ENCODE measurements around the gene CTBP2.

The CTBP2 gene

GRCh38 chr10:125022671-125023070, 137.7 kb downstream of the CTBP2 start:
- no peak overlapping the region for H3K4me3 ChIP-seq (ENCODE audit: low read depth, low read length)
- no peak for DNase-seq (ENCODE audit: low read depth, low spot score)
- TF ChIP-seq CTCF (IDR thresholded peaks at IDR 0.05; ENCODE audit: insufficient read depth, low read length, missing control alignments) = no peak
- ChIA-PET POLR2A (interaction anchor here (0.6 to 1.2 kb wide), 2 partner anchors 11 to 38 kb away, joined by 3 read pairs; no protein-coding TSS in a partner anchor), CTCF (interaction anchor here (2.0 kb wide), 1 partner anchor 30 kb away, joined by 6 read pairs; no protein-coding TSS in a partner anchor)

GRCh38 chr10:125021686-125022344, 138.5 kb downstream of the CTBP2 start:
- no peak for DNase-seq (ENCODE audit: low read depth, low spot score)
- POLR2A ChIA-PET = interaction anchor here (0.6 to 1.2 kb wide), 2 partner anchors 10 to 39 kb away, joined by 3 read pairs; no protein-coding TSS in a partner anchor
- CTCF ChIA-PET = interaction anchor here (1.2 to 2.0 kb wide), 3 partner anchors 13 to 29 kb away, joined by 3 to 6 read pairs (median 6); no protein-coding TSS in a partner anchor

GRCh38 chr10:125020871-125021270, 139.5 kb downstream of the CTBP2 start:
- DNase-seq (ENCODE audit: low read depth, low spot score) = no peak
- ChIA-PET CTCF (interaction anchor here (1.2 to 2.4 kb wide), 3 partner anchors 14 to 28 kb away, joined by 3 to 10 read pairs (median 6); no protein-coding TSS in a partner anchor), POLR2A (no interaction called here)
- H3K4me3 ChIP-seq (ENCODE audit: low read depth, low read length) = no peak overlapping the region
- no peak for TF ChIP-seq CTCF (IDR thresholded peaks at IDR 0.05; ENCODE audit: insufficient read depth, low read length, missing control alignments)

More at GRCh38 chr10:125021686-125022344, 138.5 kb downstream of the CTBP2 start:
- no peak overlapping the region for H3K4me3 ChIP-seq (ENCODE audit: low read depth, low read length)
- TF ChIP-seq CTCF (IDR thresholded peaks at IDR 0.05; ENCODE audit: insufficient read depth, low read length, missing control alignments) = no peak

- no peak overlapping the region for H3K4me3 ChIP-seq (ENCODE audit: low read depth, low read length)
- CTCF ChIA-PET = interaction anchor here (1.1 to 2.4 kb wide), 5 partner anchors 14 to 490 kb away, joined by 3 to 10 read pairs (median 5); no protein-coding TSS in a partner anchor
- no peak for TF ChIP-seq CTCF (IDR thresholded peaks at IDR 0.05; ENCODE audit: insufficient read depth, low read length, missing control alignments)
- no peak for DNase-seq (ENCODE audit: low read depth, low spot score)
- POLR2A ChIA-PET = no interaction called here
Observed at GRCh38 chr10:125020386-125020785, 140.0 kb downstream of the CTBP2 start.

- no peak for TF ChIP-seq CTCF (IDR thresholded peaks at IDR 0.05; ENCODE audit: insufficient read depth, low read length, missing control alignments)
- ChIA-PET CTCF (no interaction called here), POLR2A (no interaction called here)
- no peak for DNase-seq (ENCODE audit: low read depth, low spot score)
- H3K4me3 ChIP-seq (ENCODE audit: low read depth, low read length) = no peak overlapping the region
Observed at GRCh38 chr10:125018576-125019143, 141.7 kb downstream of the CTBP2 start.
